ENCODE results near the gene PTPRA.

- no peak for TF ChIP-seq YY1 (IDR thresholded peaks at IDR 0.05; ENCODE audit: insufficient read depth, insufficient read length)
- TF ChIP-seq SUZ12 (IDR thresholded peaks at IDR 0.05; ENCODE audit: extremely low read depth, insufficient read depth, insufficient read length) = no peak
These were observed 105.2 kb downstream of the PTPRA start for GRCh38 chr20:2978519-2978918.

All from NT2/D1 (cell line).